ENCODE results near the gene TMTC4.
A peak's percentile ranks its signal among the peaks of the same experiment; 100 is the strongest.
"Not testable (repeated sequence)": the region's sequence is repeated elsewhere in the genome, so short reads cannot be mapped to it uniquely, and the experiment has no call there.

TMTC4 gene, protein sequence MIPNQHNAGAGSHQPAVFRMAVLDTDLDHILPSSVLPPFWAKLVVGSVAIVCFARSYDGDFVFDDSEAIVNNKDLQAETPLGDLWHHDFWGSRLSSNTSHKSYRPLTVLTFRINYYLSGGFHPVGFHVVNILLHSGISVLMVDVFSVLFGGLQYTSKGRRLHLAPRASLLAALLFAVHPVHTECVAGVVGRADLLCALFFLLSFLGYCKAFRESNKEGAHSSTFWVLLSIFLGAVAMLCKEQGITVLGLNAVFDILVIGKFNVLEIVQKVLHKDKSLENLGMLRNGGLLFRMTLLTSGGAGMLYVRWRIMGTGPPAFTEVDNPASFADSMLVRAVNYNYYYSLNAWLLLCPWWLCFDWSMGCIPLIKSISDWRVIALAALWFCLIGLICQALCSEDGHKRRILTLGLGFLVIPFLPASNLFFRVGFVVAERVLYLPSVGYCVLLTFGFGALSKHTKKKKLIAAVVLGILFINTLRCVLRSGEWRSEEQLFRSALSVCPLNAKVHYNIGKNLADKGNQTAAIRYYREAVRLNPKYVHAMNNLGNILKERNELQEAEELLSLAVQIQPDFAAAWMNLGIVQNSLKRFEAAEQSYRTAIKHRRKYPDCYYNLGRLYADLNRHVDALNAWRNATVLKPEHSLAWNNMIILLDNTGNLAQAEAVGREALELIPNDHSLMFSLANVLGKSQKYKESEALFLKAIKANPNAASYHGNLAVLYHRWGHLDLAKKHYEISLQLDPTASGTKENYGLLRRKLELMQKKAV

DNA sequence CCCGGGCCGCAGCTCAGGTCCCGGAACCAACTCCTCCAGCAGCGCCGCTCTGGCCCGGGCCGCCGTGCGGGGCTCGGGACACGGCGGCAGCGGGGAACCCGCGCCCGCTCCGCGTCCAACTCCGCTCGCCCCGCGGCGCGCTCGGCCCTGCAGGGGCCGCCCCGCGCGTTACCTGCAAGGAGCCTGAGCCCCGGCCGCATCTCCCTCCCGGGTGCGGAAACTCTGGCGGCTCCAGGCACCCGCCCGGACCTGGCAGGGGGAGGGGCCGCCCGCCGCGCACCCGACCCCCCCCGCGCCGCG, at the start of gene TMTC4:
TSS of gene TMTC4 (minus strand) at position 224 of the 300 bp plus-strand sequence. CDS start 4,433 bp downstream, outside the sequence.
- no peak for DNase-seq (ENCODE audit: low spot score)

DNA sequence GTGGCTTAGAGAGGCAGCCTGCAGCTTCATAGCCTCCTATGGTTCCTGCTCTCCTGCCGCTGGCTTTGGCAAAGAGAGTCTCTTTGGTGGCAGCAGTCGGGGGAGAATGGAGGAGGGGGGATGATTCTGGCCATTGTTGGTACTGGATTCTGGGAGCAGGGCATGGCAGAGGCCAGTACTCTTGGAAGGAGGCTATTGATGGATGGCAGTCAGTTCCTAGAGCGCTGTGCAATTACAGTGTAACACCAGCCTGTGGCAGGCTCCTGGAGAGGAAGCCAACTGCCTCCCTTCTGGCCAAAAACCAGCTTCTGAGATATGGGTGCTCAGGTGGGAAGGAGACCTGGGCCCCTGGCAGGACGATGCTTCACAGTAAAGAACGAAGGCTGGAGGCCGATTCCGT, 47.9 kb upstream of the TMTC4 start:
- DNase-seq (ENCODE audit: low spot score), result peak; percentile 18

DNA sequence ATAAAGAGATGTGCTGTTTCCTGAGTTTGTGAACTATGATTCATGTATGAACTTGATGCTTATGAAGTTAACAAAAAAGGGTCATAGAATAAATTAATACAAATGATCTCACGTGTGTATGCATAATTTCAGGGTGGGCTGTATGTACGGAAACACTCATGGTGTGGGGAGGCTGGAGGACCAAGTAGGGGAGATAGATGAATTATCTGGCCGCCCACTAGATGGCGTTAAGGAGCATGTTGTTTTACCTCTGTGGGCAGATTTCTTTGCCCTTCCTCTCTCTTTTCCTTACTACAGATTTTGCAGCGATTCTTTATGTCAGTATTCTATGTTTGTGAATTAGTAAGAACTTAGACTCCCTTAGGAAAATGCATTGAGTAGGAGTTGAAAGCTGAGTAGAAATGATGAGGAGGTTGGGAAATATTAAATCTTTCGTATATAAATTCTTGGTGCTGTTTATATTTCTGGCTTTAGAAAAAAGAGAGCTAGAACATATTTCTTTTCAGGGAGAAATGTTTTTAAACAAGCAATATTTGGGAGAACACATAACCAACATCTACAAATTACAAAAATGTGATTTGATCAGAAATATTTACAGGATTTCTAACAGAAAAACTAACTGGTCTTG, 47.4 kb upstream of the TMTC4 start:
- DNase-seq (ENCODE audit: low spot score), result peak; percentile 75

DNA sequence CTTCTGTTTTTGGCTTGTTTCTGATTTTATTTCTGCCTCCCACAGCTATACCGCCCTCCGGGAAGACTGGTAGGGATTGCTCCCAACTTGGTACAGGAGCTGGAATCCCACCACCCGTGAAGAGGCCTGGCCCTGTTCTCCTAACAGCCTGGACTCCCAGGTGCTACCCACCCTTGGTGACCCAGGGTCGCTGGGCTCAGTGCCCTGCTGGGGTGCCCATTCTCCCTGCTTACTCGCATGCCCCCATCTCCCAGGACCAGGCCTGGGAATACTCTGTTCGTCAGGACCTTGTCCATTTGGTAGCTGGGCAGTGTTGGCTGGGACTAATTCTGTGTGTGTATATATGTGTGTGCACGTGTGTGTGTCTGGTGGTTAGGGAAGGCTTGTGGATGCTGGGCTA, 41.0 kb upstream of the TMTC4 start:
- no peak for DNase-seq (ENCODE audit: low spot score)

DNA sequence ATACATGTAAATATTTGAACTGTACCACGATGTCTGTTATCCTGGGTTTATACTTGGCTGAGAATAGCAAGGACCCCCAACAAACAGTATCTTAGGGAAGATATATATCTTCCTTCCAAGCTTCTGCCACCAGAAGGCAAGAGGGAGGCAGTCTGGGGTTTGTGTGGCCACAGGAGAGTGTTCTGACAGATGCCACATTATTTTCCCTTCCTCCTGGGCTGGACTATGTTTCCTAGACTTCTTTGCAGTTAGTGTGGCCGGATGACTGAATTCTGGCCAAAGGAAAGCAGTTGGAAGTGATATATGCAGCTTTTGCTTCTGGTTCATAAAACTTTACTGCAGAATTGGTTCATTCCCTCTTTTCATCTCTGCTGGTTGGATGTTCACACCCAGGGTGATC, 39.9 kb upstream of the TMTC4 start:
- no peak for DNase-seq (ENCODE audit: low spot score)

DNA sequence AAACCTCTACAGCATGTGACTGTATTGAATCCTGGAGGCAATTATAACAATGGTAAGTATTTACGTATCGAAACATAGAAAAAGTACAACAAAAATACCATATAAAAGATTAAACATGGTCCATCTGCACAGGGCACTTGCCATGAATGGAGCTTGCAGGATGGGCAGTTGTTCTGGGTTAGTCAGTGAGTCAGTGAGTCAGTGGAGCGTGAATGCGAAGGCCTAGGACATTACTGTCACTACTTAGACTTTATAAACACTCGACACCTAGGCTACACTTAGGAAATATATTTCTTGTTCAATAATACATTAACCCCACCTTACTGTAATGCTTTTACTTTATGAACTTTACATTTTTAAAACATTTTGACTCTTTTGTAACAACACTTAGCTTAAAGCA, 35.6 kb upstream of the TMTC4 start:
- DNase-seq (ENCODE audit: low spot score), result no peak

DNA sequence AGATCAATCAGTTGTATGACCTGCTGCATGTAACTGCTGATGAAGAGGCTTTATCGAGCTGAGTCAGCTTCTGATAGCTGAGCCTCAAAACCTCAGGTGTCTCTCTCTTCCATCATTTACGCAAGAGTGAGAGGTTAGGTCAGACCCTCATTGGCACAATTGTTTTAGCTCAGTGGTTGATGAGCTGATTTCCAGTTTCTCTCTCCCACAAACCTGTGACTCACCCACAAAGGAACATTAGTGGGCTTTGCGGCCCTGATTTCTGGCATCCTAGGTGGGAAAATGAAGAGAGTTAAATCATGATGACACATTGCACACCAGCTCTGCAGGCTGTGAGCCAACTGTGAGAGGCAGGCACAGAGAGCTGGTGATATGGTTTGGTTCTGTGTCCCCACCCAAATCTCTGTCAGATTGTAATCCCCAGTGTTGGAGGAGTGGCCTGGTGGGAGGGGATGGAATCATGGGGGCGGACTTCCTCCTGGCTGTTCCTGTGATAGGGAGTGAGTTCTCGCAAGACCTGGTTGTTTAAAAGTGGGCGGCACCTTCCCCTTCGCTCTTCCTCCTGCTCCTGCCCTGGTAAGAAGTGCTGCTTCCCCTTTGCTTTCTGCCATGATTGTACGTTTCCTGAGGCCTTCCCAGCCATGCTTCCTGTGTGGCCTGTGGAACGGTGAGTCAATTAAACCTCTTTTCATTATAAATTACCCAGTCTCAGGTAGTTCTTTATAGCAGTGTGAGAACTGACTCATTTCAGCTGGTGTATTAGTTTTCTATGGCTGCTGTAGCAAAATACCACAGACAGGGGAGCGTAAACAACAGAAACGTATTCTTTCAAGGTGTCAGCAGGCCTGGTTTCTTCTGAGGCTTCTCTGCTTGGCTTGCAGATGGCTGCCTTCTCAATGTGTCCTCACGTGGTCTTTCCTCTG, 33.5 kb upstream of the TMTC4 start:
- no peak for DNase-seq (ENCODE audit: low spot score)

DNA sequence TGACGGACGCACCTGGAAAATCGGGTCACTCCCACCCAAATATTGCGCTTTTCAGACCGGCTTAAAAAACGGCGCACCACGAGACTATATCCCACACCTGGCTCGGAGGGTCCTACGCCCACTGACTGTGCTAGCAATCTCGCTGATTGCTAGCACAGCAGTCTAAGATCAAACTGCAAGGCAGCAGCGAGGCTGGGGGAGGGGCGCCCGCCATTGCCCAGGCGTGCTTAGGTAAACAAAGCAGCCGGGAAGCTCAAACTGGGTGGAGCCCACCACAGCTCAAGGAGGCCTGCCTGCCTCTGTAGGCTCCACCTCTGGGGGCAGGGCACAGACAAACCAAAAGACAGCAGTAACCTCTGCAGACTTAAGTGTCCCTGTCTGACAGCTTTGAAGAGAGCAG, 23.7 kb upstream of the TMTC4 start:
- not testable (repeated sequence) for DNase-seq (ENCODE audit: low spot score)

DNA sequence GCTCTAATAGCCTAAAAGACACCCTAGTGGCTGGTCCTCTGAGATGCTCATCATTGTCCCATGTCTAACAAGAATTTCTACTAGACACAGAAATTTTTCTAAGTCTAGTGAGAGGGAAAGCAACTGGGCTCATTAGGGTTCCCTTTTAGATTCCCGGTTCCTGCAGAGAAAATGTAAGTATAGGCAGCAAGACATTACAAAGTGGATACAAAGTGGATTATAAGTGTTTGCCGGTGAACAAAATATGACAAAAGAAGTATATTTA, 20.8 kb upstream of the TMTC4 start:
- DNase-seq (ENCODE audit: low spot score), result no peak

DNA sequence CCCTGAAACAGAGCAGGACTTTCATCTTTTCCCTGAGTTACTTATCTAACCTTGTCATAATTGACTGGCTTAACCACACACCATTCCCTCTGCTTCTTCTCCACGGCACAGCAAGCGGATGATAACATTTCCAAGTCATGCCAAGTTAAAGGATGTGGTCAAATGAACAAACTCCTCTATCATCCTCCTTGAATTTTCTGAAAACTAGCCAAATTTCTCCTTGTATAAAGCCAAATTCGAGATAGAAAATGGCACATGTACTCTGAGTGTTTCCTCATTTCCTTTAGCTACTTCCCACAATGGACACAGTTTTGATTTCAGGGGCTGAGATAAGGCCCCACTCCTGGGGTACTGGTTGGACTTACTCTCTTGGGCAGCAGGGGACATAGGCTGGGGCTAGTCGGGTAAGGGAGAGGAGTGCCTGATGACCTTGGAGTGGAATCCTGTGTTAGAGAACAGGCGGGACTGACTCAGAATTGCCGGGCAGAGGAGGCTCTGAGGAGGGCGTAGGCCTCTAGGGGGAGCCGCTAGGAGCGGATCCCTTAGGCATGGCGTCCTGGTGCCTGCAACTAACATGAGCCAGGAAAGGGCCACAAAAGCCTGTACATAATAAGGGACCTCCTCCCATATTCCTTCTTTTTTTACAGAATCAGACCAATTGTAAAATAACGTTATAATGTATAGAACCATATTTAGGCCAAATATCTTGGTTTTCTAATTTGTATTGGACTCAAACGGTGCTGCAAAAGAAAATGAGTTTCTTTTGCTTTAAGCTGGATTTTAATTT, 20.3 kb upstream of the TMTC4 start:
- DNase-seq (ENCODE audit: low spot score), result peak; percentile 40

DNA sequence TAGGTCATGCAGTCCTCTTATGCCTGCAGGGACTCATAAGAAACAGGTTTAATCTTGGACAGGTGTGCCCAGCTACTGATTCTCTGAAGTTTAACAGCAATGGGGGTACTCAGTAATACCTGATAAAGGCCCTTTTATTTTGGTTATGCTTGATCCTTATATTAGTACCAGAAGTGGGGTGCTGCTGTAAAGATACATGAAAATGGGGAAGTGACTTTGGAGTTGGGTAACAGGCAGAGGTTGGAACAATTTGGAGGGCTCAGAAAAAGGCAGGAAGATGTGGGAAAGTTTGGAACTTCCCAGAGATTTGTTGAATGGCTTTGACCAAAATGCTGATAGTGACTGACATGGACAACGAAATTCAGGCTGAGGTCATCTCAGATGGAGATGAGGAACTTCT, 14.6 kb upstream of the TMTC4 start:
- no peak for DNase-seq (ENCODE audit: low spot score)

DNA sequence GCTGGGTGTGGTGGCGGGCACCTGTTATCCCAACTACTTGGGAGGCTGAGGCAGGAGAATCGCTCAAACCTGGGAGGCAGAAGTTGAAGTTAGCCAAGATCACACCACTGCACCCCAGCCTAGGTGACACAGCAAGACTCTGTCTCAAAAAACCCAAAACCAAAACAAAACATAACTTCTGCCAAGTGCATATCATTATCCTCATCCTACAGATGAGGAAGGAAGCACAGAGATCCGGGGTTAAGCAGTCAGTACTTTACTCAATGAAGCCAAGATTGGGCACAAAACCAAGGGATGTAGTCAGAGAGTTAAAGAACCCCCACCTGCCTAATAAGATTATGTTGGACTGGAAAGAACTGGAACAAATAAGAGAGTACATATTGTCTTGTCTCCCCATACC, 5.5 kb upstream of the TMTC4 start:
- DNase-seq (ENCODE audit: low spot score), result no peak

DNA sequence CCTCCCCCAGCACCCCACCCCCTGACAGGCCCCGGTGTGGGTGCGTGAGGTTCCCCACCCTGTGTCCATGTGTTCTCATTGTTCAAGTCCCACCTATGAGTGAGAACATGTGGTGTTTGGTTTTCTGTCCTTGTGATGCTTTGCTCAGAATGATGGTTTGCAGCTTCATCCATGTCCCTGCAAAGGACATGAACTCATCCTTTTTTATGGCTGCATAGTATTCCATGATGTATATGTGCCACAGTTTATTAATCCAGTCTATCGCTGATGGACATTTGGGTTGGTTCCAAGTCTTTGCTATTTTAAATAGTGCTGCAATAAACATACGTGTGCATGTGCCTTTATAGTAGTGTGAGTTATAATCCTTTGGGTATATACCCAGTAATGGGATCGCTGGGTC, 2.5 kb upstream of the TMTC4 start:
- DNase-seq (ENCODE audit: low spot score), result not testable (repeated sequence)

DNA sequence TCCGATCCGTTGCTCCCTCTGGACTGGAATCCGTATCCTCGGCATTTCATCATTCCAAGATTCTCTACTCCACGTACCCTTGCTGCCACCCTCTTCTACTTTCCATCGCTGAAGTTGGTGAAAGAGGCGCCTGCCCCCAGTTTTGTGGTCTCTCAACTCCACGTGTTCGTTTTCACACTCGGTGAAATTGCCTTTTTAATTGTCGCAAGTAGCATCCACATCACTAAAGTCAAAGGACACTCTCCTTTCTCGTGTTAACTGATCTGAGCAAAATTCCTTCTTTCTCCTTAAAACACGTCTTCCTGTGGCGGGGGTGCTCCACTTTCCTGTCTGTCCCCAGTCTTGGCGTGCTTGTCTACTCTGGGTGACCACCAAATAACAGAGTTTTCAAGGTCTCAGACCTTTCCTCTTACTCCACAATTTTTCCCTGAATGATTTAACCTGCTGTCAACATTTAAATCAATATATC, 1.1 kb upstream of the TMTC4 start:
- peak; percentile 24 for DNase-seq (ENCODE audit: low spot score)

DNA sequence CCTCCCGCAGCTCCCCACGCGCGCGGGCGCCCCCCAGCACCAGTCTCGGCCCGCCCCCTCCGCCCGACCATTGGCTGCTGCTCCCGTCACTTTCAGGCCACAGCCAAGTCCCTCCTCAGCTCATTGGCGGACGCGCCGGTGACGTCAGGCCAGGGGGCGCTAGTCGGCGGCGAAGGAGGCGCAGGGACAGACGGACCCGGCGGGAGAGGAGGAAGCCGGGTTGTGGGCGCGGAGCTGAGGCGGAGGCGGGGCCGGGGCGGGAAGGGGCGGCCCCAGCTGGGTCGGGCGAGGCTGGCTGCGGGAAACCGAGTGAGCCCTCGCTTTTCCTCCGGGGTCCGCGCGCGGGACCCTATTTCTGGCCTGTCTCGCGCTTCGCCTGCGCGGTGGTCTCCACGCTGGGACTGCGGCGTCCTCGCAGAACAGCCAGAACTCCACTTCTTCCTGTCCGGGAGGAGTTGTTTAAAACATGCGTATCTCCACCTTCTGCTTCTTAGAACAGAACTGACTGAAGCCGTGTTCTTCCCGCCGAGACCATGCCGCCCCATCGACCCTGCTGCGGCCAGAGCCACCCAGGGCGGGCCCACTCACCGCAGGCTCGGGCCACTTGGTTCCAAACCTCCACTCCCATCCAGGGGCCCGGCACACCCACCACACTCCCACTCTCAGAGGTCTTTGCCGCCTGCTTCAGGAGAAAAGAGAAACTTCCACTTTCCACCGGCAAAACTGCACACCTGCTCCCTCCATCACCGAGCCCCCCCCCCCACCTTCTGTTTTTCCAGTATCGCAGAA, 471 bp upstream of the TMTC4 start:
- peak; percentile 99 for DNase-seq (ENCODE audit: low spot score)

DNA sequence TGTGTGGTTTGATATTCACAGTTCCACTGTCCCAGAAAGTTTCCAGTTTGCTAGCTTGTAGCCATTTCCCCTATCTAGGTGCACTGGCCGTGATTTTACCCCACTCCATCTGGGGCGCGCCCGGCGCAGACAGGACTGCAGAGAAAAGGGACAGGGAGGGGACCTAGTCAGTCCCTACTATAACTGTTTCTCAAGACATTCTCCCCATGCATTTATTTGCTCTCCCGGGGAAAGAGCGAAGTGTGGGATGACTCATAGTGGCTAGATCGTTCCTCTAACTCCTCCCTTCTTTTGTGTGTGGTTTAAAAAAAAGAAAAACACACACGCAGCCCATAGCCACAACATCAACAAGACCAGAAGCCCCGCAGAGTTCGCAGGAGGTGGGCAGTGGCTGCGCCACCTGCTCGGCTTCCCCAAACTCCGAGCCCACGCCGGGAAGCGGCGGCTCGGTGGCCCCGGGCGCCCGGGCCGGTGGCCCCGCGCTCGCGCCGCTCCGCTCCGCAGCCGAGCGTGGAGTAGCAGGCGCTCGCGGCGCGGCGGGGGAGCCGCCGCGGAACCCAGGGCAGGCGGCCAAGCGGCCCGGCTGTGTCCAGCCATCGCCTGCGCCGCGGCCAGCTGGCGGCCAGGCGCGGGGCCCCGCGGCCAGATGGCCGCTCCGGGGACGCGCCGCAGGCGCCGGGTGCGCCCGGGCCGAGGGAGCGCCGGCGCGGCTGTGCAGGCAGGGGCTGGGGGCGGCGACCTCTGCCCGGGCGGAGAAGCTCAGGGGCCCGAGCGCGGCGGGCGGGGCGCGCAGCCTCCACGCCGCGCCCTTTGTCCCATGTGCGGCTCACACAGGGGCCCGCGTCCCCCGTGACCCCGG, 653 bp downstream of the TMTC4 start:
- peak; percentile 75 for DNase-seq (ENCODE audit: low spot score)

DNA sequence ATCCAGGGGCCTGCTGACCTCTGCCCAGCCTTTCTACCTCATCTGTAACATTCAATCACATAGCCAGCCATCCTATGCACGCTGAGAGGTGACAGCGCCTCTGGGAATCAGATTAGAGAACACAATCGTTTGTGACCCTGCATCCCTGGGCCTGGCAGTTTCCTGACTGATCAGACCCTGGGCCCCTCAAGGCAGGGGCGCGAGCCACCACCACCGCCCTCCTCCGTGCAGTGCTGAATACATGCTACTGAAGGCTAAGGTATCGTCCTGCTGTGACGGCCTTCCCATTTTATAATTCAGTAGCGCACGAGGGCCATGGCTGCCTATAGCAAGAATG, 1.3 kb downstream of the TMTC4 start:
- peak; percentile 43 for DNase-seq (ENCODE audit: low spot score)

DNA sequence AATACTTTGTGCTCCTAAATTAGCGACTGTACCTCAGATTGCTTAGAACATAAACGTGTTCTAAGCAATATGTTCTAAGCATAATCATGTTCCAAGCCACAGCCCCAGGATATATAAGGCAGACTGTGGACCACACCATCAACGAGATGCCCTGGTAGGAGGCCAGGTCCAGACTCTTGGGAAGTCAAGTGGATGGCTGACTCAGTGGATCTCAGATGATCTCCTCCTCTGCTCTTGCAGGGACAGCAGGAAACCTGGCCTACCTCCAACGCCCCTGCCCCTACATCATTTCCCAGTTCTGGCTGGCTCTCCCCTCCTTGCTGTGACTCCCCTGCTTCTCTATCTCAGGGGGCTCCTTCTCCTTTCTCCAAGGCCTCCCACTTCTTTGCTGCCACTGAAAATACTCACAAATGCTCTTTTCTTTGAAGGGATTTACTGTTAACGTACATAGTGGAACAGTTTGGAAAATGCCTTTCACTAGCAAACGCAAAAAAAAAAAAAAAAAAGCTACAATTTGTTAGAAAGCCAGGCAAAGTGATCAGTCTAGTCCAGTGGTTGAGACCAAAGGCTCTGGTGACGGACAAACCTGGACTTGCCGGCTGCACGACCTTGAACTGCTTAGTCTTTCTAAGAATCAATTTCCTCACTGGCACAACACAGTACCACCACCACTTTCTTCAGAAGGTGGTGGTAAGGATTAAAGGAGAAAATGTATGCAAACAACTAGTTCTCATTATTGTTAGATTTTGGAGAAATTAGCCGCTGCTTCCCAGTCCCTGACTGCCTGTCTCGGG, 3.0 kb downstream of the TMTC4 start:
- DNase-seq (ENCODE audit: low spot score), result peak; percentile 13

DNA sequence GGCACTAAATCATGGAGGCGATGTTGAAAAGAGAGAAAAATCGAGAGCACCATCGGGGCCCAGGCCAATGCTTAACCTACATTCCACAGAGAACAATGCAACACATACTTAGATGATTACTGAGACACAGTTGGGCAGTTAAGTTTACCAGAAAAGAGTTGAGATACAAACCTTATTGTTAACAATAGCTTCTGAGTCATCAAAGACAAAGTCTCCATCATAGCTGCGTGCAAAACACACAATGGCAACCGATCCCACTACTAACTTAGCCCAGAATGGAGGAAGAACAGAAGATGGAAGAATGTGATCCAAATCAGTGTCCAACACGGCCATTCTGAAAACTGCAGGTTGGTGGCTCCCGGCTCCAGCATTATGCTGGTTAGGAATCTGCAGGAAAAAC, 6.2 kb downstream of the TMTC4 start:
- peak; percentile 47 for DNase-seq (ENCODE audit: low spot score)
